GM12878 (cell line): ENCODE measurements around the gene PPP1R37. TPM values are rescaled to one million over a fixed set of nuclear protein-coding genes. Genes with fewer than 3 reads are reported as not detected.
A peak's percentile ranks its signal among the peaks of the same experiment; 100 is the strongest.

Experiments
- ATAC-seq: fragments of 200-7000 bp; cut with Tn5 transposase; 3 replicates; pipeline ENCODE4 v1.9.1; 2020; ENCODE audit warnings: mild to moderate bottlenecking, moderate library complexity
- BruUV-seq: library from RNA; stranded (reverse); fragments of 400-500 nt; replicated peaks from 2 replicates; lab custom pipeline; 2021; lab: Mats Ljungman, UMichigan
- CTCF ChIA-PET: fragments of 300-600 bp; sonication (Branson Sonifier 250); formaldehyde crosslinking; extraction: SDS; loops from one replicate; lab custom pipeline; 2021; ENCODE audit warnings: inconsistent platforms; lab: Yijun Ruan, JAX
- POLR2A ChIA-PET: fragments of 350-600 bp; formaldehyde crosslinking; extraction: SDS; loops from one replicate; lab custom pipeline; 2021; ENCODE audit warnings: inconsistent platforms; lab: Charles Lee
- RAD21 ChIA-PET: fragments of 300-600 bp; sonication (Branson Sonifier 250); formaldehyde crosslinking; loops from one replicate; lab custom pipeline; 2023; ENCODE audit warnings: antibody characterized with exemption; ENCODE audit not compliant: unreplicated experiment; lab: Charles Lee
- SMC1A ChIA-PET: fragments of 300-600 bp; sonication (Branson Sonifier 250); formaldehyde crosslinking; loops from one replicate; lab custom pipeline; 2023; ENCODE audit not compliant: unreplicated experiment, uncharacterized antibody; lab: Charles Lee
- DNase-seq: peaks from one replicate; pipeline ENCODE4 v3.0.0-alpha.2; 2011; ENCODE audit warnings: low read depth, low spot score
- FAIRE-seq: peaks from 3 replicates; lab custom pipeline; 2011; peaks lifted over from hg19 to GRCh38; lab: Jason Lieb, UNC
- H2AFZ ChIP-seq: 2 replicates; pipeline ENCODE4 v1.6.0; 2011; ENCODE audit warnings: low read depth, low read length, control low read depth; ENCODE audit not compliant: control insufficient read depth
- H3K27ac ChIP-seq: 2 replicates; pipeline ENCODE4 v1.5.1; 2011; ENCODE audit warnings: control low read depth; ENCODE audit not compliant: control insufficient read depth, insufficient read depth
- H3K27me3 ChIP-seq, 2 experiments: replicated peaks in 1 of 2; 2 replicates each; pipeline versions ENCODE4 v1.6.0 to v1.6.1; 2011; ENCODE audit warnings: low read length in 1 of 2; ENCODE audit not compliant: control insufficient read depth in 2 of 2, insufficient read depth in 2 of 2
- H3K36me3 ChIP-seq, 2 experiments: 2 replicates each; pipeline ENCODE4 v1.5.1; 2011; ENCODE audit warnings: low read length in 1 of 2; ENCODE audit not compliant: control insufficient read depth in 2 of 2, insufficient read depth in 2 of 2
- H3K4me1 ChIP-seq: 2 replicates; pipeline ENCODE4 v1.6.1; 2011; ENCODE audit warnings: mild to moderate bottlenecking, low read length, moderate library complexity, mixed read lengths; ENCODE audit not compliant: control insufficient read depth, insufficient read depth
- H3K4me2 ChIP-seq: 2 replicates; pipeline ENCODE4 v1.6.0; 2011; ENCODE audit warnings: control low read depth; ENCODE audit not compliant: control insufficient read depth, insufficient read depth
- H3K4me3 ChIP-seq: fragments of 200-600 bp; sonication (generic); 2 replicates; pipeline ENCODE4 v1.5.1; 2016
- H3K79me2 ChIP-seq: 2 replicates; pipeline ENCODE4 v1.6.0; 2011; ENCODE audit warnings: low read length; ENCODE audit not compliant: control insufficient read depth, insufficient read depth
- H3K9ac ChIP-seq: 2 replicates; pipeline ENCODE4 v1.8.0; 2011; ENCODE audit warnings: low read length, control low read depth, mixed read lengths; ENCODE audit not compliant: control insufficient read depth, insufficient read depth
- H3K9me3 ChIP-seq: replicated peaks from 3 replicates; pipeline ENCODE4 v1.5.1; 2011; ENCODE audit warnings: mild to moderate bottlenecking, low read length; ENCODE audit not compliant: control insufficient read depth, insufficient read depth
- H4K20me1 ChIP-seq: 2 replicates; pipeline ENCODE4 v1.6.0; 2011; ENCODE audit not compliant: control insufficient read depth, insufficient read depth
- CREB1 ChIP-seq: IDR thresholded peaks from 2 replicates; pipeline ENCODE4 v1.6.1; 2012; ENCODE audit warnings: low read depth, mild to moderate bottlenecking, inconsistent platforms
- CUX1 ChIP-seq: IDR thresholded peaks from 2 replicates; pipeline ENCODE4 v1.6.1; 2012; ENCODE audit warnings: improper control_type of control experiment, low read depth, low read length; ENCODE audit not compliant: insufficient replicate concordance
- ESRRA ChIP-seq: IDR thresholded peaks from 2 replicates; pipeline ENCODE4 v1.6.1; 2012; ENCODE audit warnings: mild to moderate bottlenecking, low read length, improper control_type of control experiment
- HDAC6 ChIP-seq: fragments of 200-600 bp; sonication (generic); IDR thresholded peaks from one replicate; pipeline ENCODE4 v1.8.0; 2017; ENCODE audit warnings: antibody characterized with exemption; ENCODE audit not compliant: unreplicated experiment
- IKZF1 ChIP-seq: fragments of 450-650 bp; conservative IDR thresholded peaks from 2 replicates; pipeline ENCODE4 v1.6.1; 2017; ENCODE audit warnings: antibody characterized with exemption, mild to moderate bottlenecking
- KDM1A ChIP-seq: fragments of 200-600 bp; sonication (generic); IDR thresholded peaks from 2 replicates; pipeline ENCODE4 v1.6.1; 2016; ENCODE audit warnings: borderline replicate concordance
- MXI1 ChIP-seq: fragments of 150-350 bp; IDR thresholded peaks from 2 replicates; pipeline ENCODE4 v1.6.1; 2011; ENCODE audit warnings: low read depth, mild to moderate bottlenecking, inconsistent platforms, low read length, improper control_type of control experiment
- MYB ChIP-seq: fragments of 150-350 bp; IDR thresholded peaks from 2 replicates; pipeline ENCODE4 v1.6.1; 2014; ENCODE audit warnings: mild to moderate bottlenecking, low read depth, low read length, borderline replicate concordance
- NFYB ChIP-seq: IDR thresholded peaks from 2 replicates; pipeline ENCODE4 v1.6.1; 2011; ENCODE audit warnings: low read depth, mild to moderate bottlenecking, low read length, improper control_type of control experiment, moderate library complexity; ENCODE audit not compliant: insufficient read depth
- NR2C2 ChIP-seq: IDR thresholded peaks from 2 replicates; pipeline ENCODE4 v1.6.1; 2011; ENCODE audit warnings: borderline replicate concordance, low read depth; ENCODE audit not compliant: control insufficient read depth, insufficient read length
- PAX5 ChIP-seq: IDR thresholded peaks from 2 replicates; pipeline ENCODE4 v1.6.1; 2011; ENCODE audit warnings: low read depth, low read length, borderline replicate concordance
- TCF7 ChIP-seq: IDR thresholded peaks from 2 replicates; pipeline ENCODE4 v1.6.1; 2014; ENCODE audit warnings: antibody characterized with exemption, borderline replicate concordance
- ZBTB11 ChIP-seq: fragments of 450-650 bp; formaldehyde crosslinking; IDR thresholded peaks from 2 replicates; pipeline ENCODE4 v1.5.0; 2022; ENCODE audit warnings: mild to moderate bottlenecking, missing genetic modification characterization
- WGBS: methylation state at CpG from one replicate; pipeline ENCODE4 v1.1.6; 2016; ENCODE audit warnings: low lambda C conversion rate; ENCODE audit not compliant: insufficient replicate concordance, insufficient coverage; ENCODE audit errors: missing lambda C conversion rate; 5-methylcytosine and 5-hydroxymethylcytosine counted together
- in situ Hi-C: fragments of 300-500 bp; cut with MboI; formaldehyde crosslinking; loops from 9 replicates; pipeline ENCODE4 v1.14.3; 2018; ENCODE audit warnings: mixed read lengths
- intact Hi-C: fragments of 100-400 bp; cut with micrococcal nuclease; formaldehyde crosslinking; loops from one replicate; pipeline ENCODE4 v1.14.2; 2022; ENCODE audit not compliant: unreplicated experiment
- polyA plus RNA-seq, 11 experiments: library from polyadenylated mRNA; depleted of rRNA in 4 of 11; unstranded in 6 of 11; stranded (reverse) in 5 of 11; fragments of >200 nt; fragmentation: Nextera tagmentation in 4 of 11; fragmentation: Illumina TruSeq in 1 of 11; extraction: Ambion mirVana in 4 of 11; extraction: Trizol in 1 of 11; gene quantifications; 1 replicate in 1 of 11; 2 replicates in 10 of 11; pipeline versions ENCODE4 v1.2.1 to v1.2.3, GENCODE V29; 2011 to 2016; ENCODE audit warnings: inconsistent platforms in 2 of 11, missing spikeins in 2 of 11, low read depth in 1 of 11
- total RNA-seq, 4 experiments: library from RNA; depleted of rRNA in 3 of 4; stranded (reverse); fragments of >200 nt in 3 of 4; fragmentation: Illumina TruSeq in 1 of 4; extraction: Trizol in 1 of 4; gene quantifications; 2 replicates each; pipeline versions ENCODE4 v1.2.1 to v1.2.3, GENCODE V29; 2013 to 2021

PPP1R37 gene
- total and polyA plus RNA-seq, 10 of the 15 experiments (the other 5 are each of a cell fraction or from before 2014, with no cell fraction given), result 0.09 to 21.3 (median 5.1) TPM; not detected in 1

- in situ Hi-C loops (no loop called here), intact Hi-C loops (loop anchor here (10.0 kb wide), 2 partner anchors 239 to 389 kb away; no protein-coding TSS in a partner anchor)
- ATAC-seq, result no peak
- H3K4me1 ChIP-seq, result peaks cover 9% of the 10 kb centered on the region
- SMC1A ChIA-PET, result interaction anchor here (1.0 kb wide), 1 partner anchor 48 kb away, joined by 3 read pairs; no protein-coding TSS in a partner anchor
- POLR2A ChIA-PET, result no interaction called here
- peaks cover 1% of the 10 kb centered on the region; the same call in 2 of the 3 replicates for H3K9me3 ChIP-seq
- H3K4me2 ChIP-seq, result peak overlapping the region; percentile 76
- no peaks in the 10 kb centered on the region for H3K27me3 ChIP-seq
- H4K20me1 ChIP-seq, result peaks cover 6% of the 10 kb centered on the region; the same call in 1 of the 2 replicates
- 84% methylated on average over 13 of the region's 14 CpGs for WGBS
- RAD21 ChIA-PET, result interaction anchor here (1.2 to 1.5 kb wide), 2 partner anchors 36 to 91 kb away, joined by 3 read pairs; no protein-coding TSS in a partner anchor
- H2AFZ ChIP-seq, result no peak overlapping the region
- peaks cover 6 to 14% of the 10 kb centered on the region in 2 experiments for H3K36me3 ChIP-seq
- no peak for FAIRE-seq
- no peak for DNase-seq
- H3K79me2 ChIP-seq, result peaks cover 69% of the 10 kb centered on the region
- peak overlapping the region; percentile 35; the same call in 1 of the 2 replicates for H3K9ac ChIP-seq
- TF ChIP-seq CUX1, result no peak
- TF ChIP-seq MYB, result no peak
- TF ChIP-seq KDM1A, result no peak
- no peak for TF ChIP-seq TCF7
- no peak for TF ChIP-seq IKZF1
- no peak for TF ChIP-seq ZBTB11 (CRISPR knock-in tag)
- no peak for TF ChIP-seq NR2C2
- TF ChIP-seq CREB1, result no peak
- TF ChIP-seq ESRRA, result no peak
- TF ChIP-seq HDAC6, result no peak
- no peak for TF ChIP-seq NFYB
- TF ChIP-seq MXI1, result no peak
- TF ChIP-seq PAX5, result no peak
- TF ChIP-seq, all 136 proteins: peak for 0
- no peak overlapping the region for H3K27ac ChIP-seq
- H3K4me3 ChIP-seq, result peak overlapping the region; percentile 93
- CTCF ChIA-PET, result interaction anchor here (1.5 kb wide), 1 partner anchor 29 kb away, joined by 5 read pairs; no protein-coding TSS in a partner anchor
- no TSS peak for BruUV-seq
Observed at GRCh38 chr19:45095496-45096413, 2.8 kb downstream of the PPP1R37 start.
